ENCODE results near the gene TSPAN6. TPM values are rescaled to one million over a fixed set of nuclear protein-coding genes. Genes with fewer than 3 reads are reported as not detected.
A peak's percentile ranks its signal among the peaks of the same experiment; 100 is the strongest.

The TSPAN6 gene
- total and polyA plus RNA-seq, 7 donors = 7.5 to 57.1 (median 16.3) TPM

DNA sequence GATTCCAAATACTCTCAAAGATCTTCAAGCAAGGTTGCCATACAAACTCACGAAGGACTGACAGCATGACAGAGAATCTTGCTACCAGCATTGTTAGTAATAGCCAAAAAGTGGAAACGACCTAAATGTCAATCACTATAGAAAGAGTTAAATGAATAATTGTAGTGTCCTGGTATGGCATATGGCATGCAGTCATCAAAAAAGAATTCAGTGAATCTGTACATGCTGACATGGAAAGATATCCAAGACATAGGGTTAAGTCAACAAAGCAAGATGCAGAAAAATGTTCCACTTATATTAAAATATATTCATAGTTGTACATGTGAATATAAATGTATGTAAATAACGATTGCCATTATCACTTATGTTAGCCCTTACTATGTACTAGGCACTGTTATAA, 45.0 kb upstream of the TSPAN6 start:
- DNase-seq = no peak
- WGBS, 2 donors = 89 to 90% methylated on average over 3 of the region's 3 CpGs
- intact Hi-C loops (cut with DNase I) = loop anchor here (10.0 kb wide), 1 partner anchor 167 kb away; no protein-coding TSS in a partner anchor
- Histone ChIP-seq H3K27me3 (no peaks in the 10 kb centered on the region), H3K4me3 (no peak overlapping the region), H3K36me3 (peaks cover 0 to 8% (median 0%) of the 10 kb centered on the region in 4 donors), H3K4me1 (peaks cover 0 to 32% (median 14%) of the 10 kb centered on the region in 4 donors), H3K27ac (peak overlapping the region in 2 of 4 donors; percentile 44 to 58), H3K9me3 (no peaks in the 10 kb centered on the region)
- TF ChIP-seq POLR2A (IDR thresholded peaks at IDR 0.05) (no peak), EP300 (IDR thresholded peaks at IDR 0.05) (no peak), POLR2AphosphoS5 (IDR thresholded peaks at IDR 0.05) (no peak)
- TF ChIP-seq, protein P1, sequence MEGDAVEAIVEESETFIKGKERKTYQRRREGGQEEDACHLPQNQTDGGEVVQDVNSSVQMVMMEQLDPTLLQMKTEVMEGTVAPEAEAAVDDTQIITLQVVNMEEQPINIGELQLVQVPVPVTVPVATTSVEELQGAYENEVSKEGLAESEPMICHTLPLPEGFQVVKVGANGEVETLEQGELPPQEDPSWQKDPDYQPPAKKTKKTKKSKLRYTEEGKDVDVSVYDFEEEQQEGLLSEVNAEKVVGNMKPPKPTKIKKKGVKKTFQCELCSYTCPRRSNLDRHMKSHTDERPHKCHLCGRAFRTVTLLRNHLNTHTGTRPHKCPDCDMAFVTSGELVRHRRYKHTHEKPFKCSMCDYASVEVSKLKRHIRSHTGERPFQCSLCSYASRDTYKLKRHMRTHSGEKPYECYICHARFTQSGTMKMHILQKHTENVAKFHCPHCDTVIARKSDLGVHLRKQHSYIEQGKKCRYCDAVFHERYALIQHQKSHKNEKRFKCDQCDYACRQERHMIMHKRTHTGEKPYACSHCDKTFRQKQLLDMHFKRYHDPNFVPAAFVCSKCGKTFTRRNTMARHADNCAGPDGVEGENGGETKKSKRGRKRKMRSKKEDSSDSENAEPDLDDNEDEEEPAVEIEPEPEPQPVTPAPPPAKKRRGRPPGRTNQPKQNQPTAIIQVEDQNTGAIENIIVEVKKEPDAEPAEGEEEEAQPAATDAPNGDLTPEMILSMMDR (IDR thresholded peaks at IDR 0.05) = no peak

DNA sequence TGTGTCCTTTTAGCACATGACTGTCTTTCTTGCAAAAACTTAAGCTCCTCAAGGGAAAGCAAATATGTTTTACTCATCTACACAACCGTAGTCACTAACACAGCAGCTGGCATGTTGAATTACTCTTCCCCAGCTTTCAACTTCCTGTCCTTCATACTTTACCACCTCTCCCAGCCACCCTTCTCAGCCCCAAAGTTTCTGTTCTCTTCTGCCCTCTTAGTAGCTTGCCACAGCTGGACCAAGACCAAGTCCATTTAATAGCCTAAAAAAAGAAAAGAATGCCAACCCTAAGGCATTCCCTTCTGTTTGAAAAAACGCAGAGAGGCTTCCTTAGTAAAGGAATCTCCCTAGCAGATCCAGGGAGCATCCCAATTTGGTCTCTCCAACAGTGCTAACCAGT, 44.1 kb upstream of the TSPAN6 start:
- intact Hi-C loops (cut with DNase I) = loop anchor here (10.0 kb wide), 1 partner anchor 166 kb away; no protein-coding TSS in a partner anchor
- H3K27ac ChIP-seq = peak overlapping the region in 2 of 4 donors; percentile 44 to 58
- no peak overlapping the region for H3K4me3 ChIP-seq
- no peak for TF ChIP-seq EP300 (IDR thresholded peaks at IDR 0.05)
- TF ChIP-seq, protein P1 (IDR thresholded peaks at IDR 0.05) = no peak
- no peak for TF ChIP-seq POLR2AphosphoS5 (IDR thresholded peaks at IDR 0.05)
- TF ChIP-seq POLR2A (IDR thresholded peaks at IDR 0.05) = no peak
- no peaks in the 10 kb centered on the region for H3K27me3 ChIP-seq
- WGBS, 2 donors = 64 to 75% methylated on average over 2 of the region's 2 CpGs
- peaks cover 0 to 13% (median 0%) of the 10 kb centered on the region in 4 donors for H3K36me3 ChIP-seq
- no peaks in the 10 kb centered on the region for H3K9me3 ChIP-seq
- DNase-seq = no peak
- H3K4me1 ChIP-seq = peaks cover 0 to 32% (median 14%) of the 10 kb centered on the region in 4 donors

DNA sequence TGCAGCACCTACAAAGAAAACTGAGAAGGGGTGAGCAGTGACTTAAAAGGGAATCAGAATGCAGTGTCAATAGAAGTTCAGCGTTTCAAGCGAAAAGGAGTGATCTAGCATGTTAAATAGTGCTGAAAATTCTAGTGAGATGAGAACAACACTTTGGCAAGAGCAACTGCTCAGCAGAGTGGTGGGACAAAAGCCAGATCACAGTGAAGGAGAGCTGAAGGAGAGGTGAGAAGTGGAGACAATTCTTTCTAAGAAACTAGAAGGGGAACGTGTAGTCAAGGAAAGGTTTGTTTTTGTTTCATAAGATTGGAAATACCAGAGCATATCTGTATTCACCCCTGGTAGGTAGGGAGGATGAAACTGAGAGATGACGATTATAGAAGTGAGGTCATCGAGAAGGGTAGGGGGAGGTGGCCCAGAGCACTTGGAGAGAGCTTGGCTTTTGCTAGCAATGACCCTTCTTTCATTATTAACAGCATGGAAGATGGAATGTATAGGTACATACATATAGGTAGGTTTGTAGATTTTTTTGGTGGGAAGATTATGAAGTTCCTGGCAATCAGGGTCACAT, 41.1 kb upstream of the TSPAN6 start:
- TF ChIP-seq POLR2AphosphoS5 (IDR thresholded peaks at IDR 0.05) (no peak), POLR2A (IDR thresholded peaks at IDR 0.05) (no peak), EP300 (IDR thresholded peaks at IDR 0.05) (no peak)
- TF ChIP-seq, protein P1 (IDR thresholded peaks at IDR 0.05) = no peak
- intact Hi-C loops (cut with DNase I) = no loop called here
- Histone ChIP-seq H3K4me1 (peaks cover 0 to 26% (median 9%) of the 10 kb centered on the region in 4 donors), H3K27ac (peak overlapping the region in 2 of 4 donors; percentile 22 to 23), H3K36me3 (peaks cover 0 to 13% (median 0%) of the 10 kb centered on the region in 4 donors), H3K27me3 (no peaks in the 10 kb centered on the region), H3K9me3 (no peaks in the 10 kb centered on the region), H3K4me3 (no peak overlapping the region)
- 86 to 92% methylated on average over 5 of the region's 5 CpGs for WGBS, 2 donors
- DNase-seq = no peak

DNA sequence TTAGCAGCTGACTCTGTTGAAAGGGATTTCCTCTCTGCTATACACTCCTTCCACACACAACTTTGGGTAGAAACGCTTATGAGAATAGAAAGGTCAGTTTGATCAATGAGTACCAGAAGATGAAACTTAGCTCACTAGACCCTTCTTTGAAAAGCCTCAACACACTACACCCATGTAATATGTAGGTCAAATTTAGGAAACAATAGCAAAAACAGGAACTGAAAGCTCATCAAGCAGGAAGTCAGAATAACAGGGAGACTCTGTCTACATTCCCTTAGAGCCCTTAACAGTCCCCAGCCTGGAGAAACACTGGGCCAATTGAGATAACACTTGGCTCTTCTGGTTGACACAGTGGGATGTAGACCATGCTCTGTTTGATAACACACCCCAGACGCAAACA, 38.1 kb upstream of the TSPAN6 start:
- Histone ChIP-seq H3K27me3 (no peaks in the 10 kb centered on the region), H3K4me1 (peaks cover 0 to 15% (median 4%) of the 10 kb centered on the region in 4 donors), H3K36me3 (peaks cover 0 to 13% (median 0%) of the 10 kb centered on the region in 4 donors), H3K27ac (no peak overlapping the region), H3K4me3 (no peak overlapping the region), H3K9me3 (no peaks in the 10 kb centered on the region)
- DNase-seq = no peak
- 61 to 74% methylated on average over 2 of the region's 2 CpGs for WGBS, 2 donors
- intact Hi-C loops (cut with DNase I) = no loop called here
- TF ChIP-seq, protein P1 (IDR thresholded peaks at IDR 0.05) = no peak
- no peak for TF ChIP-seq POLR2A (IDR thresholded peaks at IDR 0.05)
- TF ChIP-seq POLR2AphosphoS5 (IDR thresholded peaks at IDR 0.05) = no peak
- TF ChIP-seq EP300 (IDR thresholded peaks at IDR 0.05) = no peak

All from sigmoid colon (tissue), 7 donors.